HEK293 (cell line): ENCODE results near the gene KCNMA1.

Experiments
- CTCF ChIA-PET: fragments of 350-600 bp; formaldehyde crosslinking; extraction: SDS; loops from one replicate; lab custom pipeline; 2021; ENCODE audit warnings: antibody characterized with exemption; lab: Yijun Ruan, JAX
- POLR2A ChIA-PET: fragments of 300-600 bp; formaldehyde crosslinking; extraction: SDS; loops from one replicate; lab custom pipeline; 2020; ENCODE audit warnings: antibody characterized with exemption, inconsistent platforms; lab: Yijun Ruan, JAX
- H3K27ac ChIP-seq: fragments of 200-500 bp; sonication (Bioruptor generic); 2 replicates; pipeline ENCODE4 v1.5.1; 2014; ENCODE audit warnings: low read depth, low read length, control low read depth, inconsistent platforms; ENCODE audit errors: extremely low read depth
- H3K36me3 ChIP-seq, 2 experiments: fragments of 200-500 bp in 1 of 2; sonication (Bioruptor generic) in 1 of 2; 1 replicate in 1 of 2; 2 replicates in 1 of 2; pipeline ENCODE4 v1.5.1; 2014 to 2017; ENCODE audit warnings: inconsistent platforms in 2 of 2, low read length in 2 of 2; ENCODE audit not compliant: control insufficient read depth in 2 of 2, insufficient read depth in 1 of 2
- H3K4me1 ChIP-seq: fragments of 200-500 bp; sonication (Bioruptor generic); 2 replicates; pipeline ENCODE4 v1.5.1; 2014; ENCODE audit warnings: mild to moderate bottlenecking, low read length, inconsistent platforms; ENCODE audit not compliant: control insufficient read depth, insufficient read depth
- H3K4me3 ChIP-seq: 2 replicates; pipeline ENCODE4 v1.5.1; 2011; ENCODE audit warnings: low read depth, mild to moderate bottlenecking, control low read depth, low read length, moderate library complexity
- H3K9me3 ChIP-seq: fragments of 200-500 bp; sonication (Bioruptor generic); 2 replicates; pipeline ENCODE4 v1.5.1; 2014; ENCODE audit warnings: low read depth, low read length, inconsistent platforms; ENCODE audit not compliant: control insufficient read depth, insufficient read depth
- HIC1 ChIP-seq: fragments of 450-650 bp; formaldehyde crosslinking; IDR thresholded peaks from 2 replicates; pipeline ENCODE4 v1.5.1; 2016; ENCODE audit warnings: missing biosample characterization, missing genetic modification characterization
- KLF9 ChIP-seq: fragments of 450-650 bp; formaldehyde crosslinking; IDR thresholded peaks from 2 replicates; pipeline ENCODE4 v1.5.1; 2016; ENCODE audit warnings: missing biosample characterization, missing genetic modification characterization, low read depth
- MYNN ChIP-seq: fragments of 450-650 bp; formaldehyde crosslinking; IDR thresholded peaks from 2 replicates; pipeline ENCODE4 v1.5.1; 2016; ENCODE audit warnings: missing biosample characterization, missing genetic modification characterization, borderline replicate concordance
- PRDM1 ChIP-seq: fragments of 450-650 bp; formaldehyde crosslinking; IDR thresholded peaks from 2 replicates; pipeline ENCODE4; 2016; ENCODE audit warnings: missing biosample characterization, missing genetic modification characterization
- TRIM28 ChIP-seq: IDR thresholded peaks from 2 replicates; pipeline ENCODE4 v1.6.1; 2011; ENCODE audit warnings: low read length, control low read depth, borderline replicate concordance
- YY1 ChIP-seq: fragments of 450-650 bp; formaldehyde crosslinking; IDR thresholded peaks from 2 replicates; pipeline ENCODE4 v1.5.1; 2018; ENCODE audit warnings: missing biosample characterization, missing genetic modification characterization
- ZNF114 ChIP-seq: fragments of 450-650 bp; formaldehyde crosslinking; IDR thresholded peaks from 2 replicates; pipeline ENCODE4 v1.5.0; 2017; ENCODE audit warnings: missing biosample characterization, missing genetic modification characterization
- ZNF132 ChIP-seq: fragments of 450-650 bp; formaldehyde crosslinking; IDR thresholded peaks from 2 replicates; pipeline ENCODE4 v1.5.1; 2017; ENCODE audit warnings: missing biosample characterization, missing genetic modification characterization, borderline replicate concordance
- ZNF155 ChIP-seq: fragments of 450-650 bp; formaldehyde crosslinking; IDR thresholded peaks from 2 replicates; pipeline ENCODE4 v1.5.1; 2016; ENCODE audit warnings: missing biosample characterization, missing genetic modification characterization
- ZNF157 ChIP-seq: fragments of 450-650 bp; formaldehyde crosslinking; IDR thresholded peaks from 2 replicates; pipeline ENCODE4 v1.5.1; 2016; ENCODE audit warnings: missing biosample characterization, missing genetic modification characterization
- ZNF2 ChIP-seq: fragments of 450-650 bp; formaldehyde crosslinking; IDR thresholded peaks from 2 replicates; pipeline ENCODE4 v1.5.1; 2016; ENCODE audit warnings: missing biosample characterization, missing genetic modification characterization
- ZNF202 ChIP-seq: fragments of 450-650 bp; formaldehyde crosslinking; IDR thresholded peaks from 2 replicates; pipeline ENCODE4 v1.5.1; 2016; ENCODE audit warnings: missing biosample characterization, missing genetic modification characterization, borderline replicate concordance
- ZNF214 ChIP-seq: fragments of 450-650 bp; formaldehyde crosslinking; IDR thresholded peaks from 2 replicates; pipeline ENCODE4 v1.5.1; 2017; ENCODE audit warnings: missing biosample characterization, mild to moderate bottlenecking, missing genetic modification characterization, borderline replicate concordance
- ZNF23 ChIP-seq: fragments of 450-650 bp; formaldehyde crosslinking; IDR thresholded peaks from 2 replicates; pipeline ENCODE4 v1.5.1; 2016; ENCODE audit warnings: missing biosample characterization, missing genetic modification characterization, borderline replicate concordance
- ZNF354C ChIP-seq: fragments of 450-650 bp; formaldehyde crosslinking; IDR thresholded peaks from 2 replicates; pipeline ENCODE4 v1.5.1; 2016; ENCODE audit warnings: missing biosample characterization, missing genetic modification characterization, low read depth, borderline replicate concordance
- ZNF366 ChIP-seq: fragments of 450-650 bp; formaldehyde crosslinking; conservative IDR thresholded peaks from 2 replicates; pipeline ENCODE4 v1.5.1; 2016; ENCODE audit warnings: missing biosample characterization, missing genetic modification characterization
- ZNF394 ChIP-seq: fragments of 450-650 bp; formaldehyde crosslinking; IDR thresholded peaks from 2 replicates; pipeline ENCODE4 v1.5.1; 2016; ENCODE audit warnings: missing biosample characterization, missing genetic modification characterization, mild to moderate bottlenecking, moderate library complexity, borderline replicate concordance
- ZNF404 ChIP-seq: fragments of 450-650 bp; formaldehyde crosslinking; IDR thresholded peaks from 2 replicates; pipeline ENCODE4 v1.5.1; 2017; ENCODE audit warnings: missing biosample characterization, missing genetic modification characterization
- ZNF433 ChIP-seq: fragments of 450-650 bp; formaldehyde crosslinking; IDR thresholded peaks from 2 replicates; pipeline ENCODE4 v1.5.1; 2016; ENCODE audit warnings: missing biosample characterization, missing genetic modification characterization, low read depth
- ZNF530 ChIP-seq: fragments of 450-650 bp; formaldehyde crosslinking; IDR thresholded peaks from 2 replicates; pipeline ENCODE4 v1.5.1; 2016; ENCODE audit warnings: low read depth, missing biosample characterization, missing genetic modification characterization
- ZNF555 ChIP-seq: fragments of 450-650 bp; formaldehyde crosslinking; conservative IDR thresholded peaks from 2 replicates; pipeline ENCODE4 v1.5.1; 2017; ENCODE audit warnings: missing biosample characterization, mild to moderate bottlenecking, missing genetic modification characterization, inconsistent platforms
- ZNF596 ChIP-seq: fragments of 450-650 bp; IDR thresholded peaks from 2 replicates; pipeline ENCODE4 v1.5.0; 2018; ENCODE audit warnings: missing biosample characterization, mild to moderate bottlenecking, missing genetic modification characterization, moderate library complexity
- ZNF621 ChIP-seq: fragments of 450-650 bp; formaldehyde crosslinking; IDR thresholded peaks from 2 replicates; pipeline ENCODE4 v1.5.1; 2017; ENCODE audit warnings: missing biosample characterization, missing genetic modification characterization
- ZNF629 ChIP-seq: fragments of 450-650 bp; formaldehyde crosslinking; IDR thresholded peaks from 2 replicates; pipeline ENCODE4 v1.5.1; 2017; ENCODE audit warnings: missing biosample characterization, missing genetic modification characterization
- ZNF658 ChIP-seq: fragments of 450-650 bp; formaldehyde crosslinking; IDR thresholded peaks from 2 replicates; pipeline ENCODE4; 2016; ENCODE audit warnings: missing biosample characterization, missing genetic modification characterization
- ZNF660 ChIP-seq: fragments of 450-650 bp; IDR thresholded peaks from 2 replicates; pipeline ENCODE4 v1.5.1; 2018; ENCODE audit warnings: missing biosample characterization, mild to moderate bottlenecking, missing genetic modification characterization
- ZNF670 ChIP-seq: fragments of 450-650 bp; formaldehyde crosslinking; IDR thresholded peaks from 2 replicates; pipeline ENCODE4 v1.5.1; 2016; ENCODE audit warnings: missing biosample characterization, missing genetic modification characterization, low read depth
- ZNF701 ChIP-seq: fragments of 450-650 bp; formaldehyde crosslinking; IDR thresholded peaks from 2 replicates; pipeline ENCODE4 v1.5.1; 2016; ENCODE audit warnings: missing biosample characterization, missing genetic modification characterization
- TF ChIP-seq, protein P1 (sequence below): fragments of 450-650 bp; formaldehyde crosslinking; IDR thresholded peaks from 2 replicates; pipeline ENCODE4 v1.5.1; 2016; ENCODE audit warnings: missing biosample characterization, missing genetic modification characterization
- TF ChIP-seq, protein P2 (sequence below): fragments of 450-650 bp; formaldehyde crosslinking; IDR thresholded peaks from 2 replicates; pipeline ENCODE4 v1.5.1; 2016; ENCODE audit warnings: missing biosample characterization, missing genetic modification characterization
- TF ChIP-seq, protein P3 (sequence below): fragments of 450-650 bp; formaldehyde crosslinking; IDR thresholded peaks from 2 replicates; pipeline ENCODE4 v1.5.1; 2017; ENCODE audit warnings: missing biosample characterization, missing genetic modification characterization

KCNMA1 gene

GRCh38 chr10:77670817-77671443, 33.3 kb upstream of the KCNMA1 start:
- Histone ChIP-seq H3K9me3 (no peaks in the 10 kb centered on the region), H3K27ac (no peak overlapping the region), H3K36me3 (no peaks in the 10 kb centered on the region), H3K4me3 (no peak overlapping the region), H3K4me1 (no peaks in the 10 kb centered on the region)
- POLR2A ChIA-PET = no interaction called here
- CTCF ChIA-PET = interaction anchor here (0.7 kb wide), 1 partner anchor 1659 kb away, joined by 6 read pairs; no protein-coding TSS in a partner anchor
- no peak for TF ChIP-seq ZNF157 (tag by site-specific recombination)
- peak; percentile 80 for TF ChIP-seq ZNF596 (tag by site-specific recombination)
- TF ChIP-seq ZNF366 = peak; percentile 88
- peak; percentile 88 for TF ChIP-seq PRDM1 (tag by site-specific recombination)
- TF ChIP-seq, protein P1, sequence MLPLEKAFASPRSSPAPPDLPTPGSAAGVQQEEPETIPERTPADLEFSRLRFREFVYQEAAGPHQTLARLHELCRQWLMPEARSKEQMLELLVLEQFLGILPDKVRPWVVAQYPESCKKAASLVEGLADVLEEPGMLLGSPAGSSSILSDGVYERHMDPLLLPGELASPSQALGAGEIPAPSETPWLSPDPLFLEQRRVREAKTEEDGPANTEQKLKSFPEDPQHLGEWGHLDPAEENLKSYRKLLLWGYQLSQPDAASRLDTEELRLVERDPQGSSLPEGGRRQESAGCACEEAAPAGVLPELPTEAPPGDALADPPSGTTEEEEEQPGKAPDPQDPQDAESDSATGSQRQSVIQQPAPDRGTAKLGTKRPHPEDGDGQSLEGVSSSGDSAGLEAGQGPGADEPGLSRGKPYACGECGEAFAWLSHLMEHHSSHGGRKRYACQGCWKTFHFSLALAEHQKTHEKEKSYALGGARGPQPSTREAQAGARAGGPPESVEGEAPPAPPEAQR (tag by site-specific recombination) = no peak
- TF ChIP-seq ZNF660 (tag by site-specific recombination) = no peak
- peak; percentile 74; the same call in 1 of the 2 replicates for TF ChIP-seq ZNF202 (tag by site-specific recombination)
- TF ChIP-seq ZNF621 (tag by site-specific recombination) = no peak
- TF ChIP-seq ZNF114 (tag by site-specific recombination) = no peak
- no peak for TF ChIP-seq ZNF404 (tag by site-specific recombination)
- TF ChIP-seq ZNF670 (tag by site-specific recombination) = no peak
- no peak for TF ChIP-seq ZNF555 (tag by site-specific recombination)
- no peak for TF ChIP-seq ZNF23 (tag by site-specific recombination)
- no peak for TF ChIP-seq KLF9 (tag by site-specific recombination)
- TF ChIP-seq ZNF2 (tag by site-specific recombination) = no peak
- TF ChIP-seq ZNF155 (tag by site-specific recombination) = no peak
- TF ChIP-seq TRIM28 = no peak
- TF ChIP-seq, protein P2, sequence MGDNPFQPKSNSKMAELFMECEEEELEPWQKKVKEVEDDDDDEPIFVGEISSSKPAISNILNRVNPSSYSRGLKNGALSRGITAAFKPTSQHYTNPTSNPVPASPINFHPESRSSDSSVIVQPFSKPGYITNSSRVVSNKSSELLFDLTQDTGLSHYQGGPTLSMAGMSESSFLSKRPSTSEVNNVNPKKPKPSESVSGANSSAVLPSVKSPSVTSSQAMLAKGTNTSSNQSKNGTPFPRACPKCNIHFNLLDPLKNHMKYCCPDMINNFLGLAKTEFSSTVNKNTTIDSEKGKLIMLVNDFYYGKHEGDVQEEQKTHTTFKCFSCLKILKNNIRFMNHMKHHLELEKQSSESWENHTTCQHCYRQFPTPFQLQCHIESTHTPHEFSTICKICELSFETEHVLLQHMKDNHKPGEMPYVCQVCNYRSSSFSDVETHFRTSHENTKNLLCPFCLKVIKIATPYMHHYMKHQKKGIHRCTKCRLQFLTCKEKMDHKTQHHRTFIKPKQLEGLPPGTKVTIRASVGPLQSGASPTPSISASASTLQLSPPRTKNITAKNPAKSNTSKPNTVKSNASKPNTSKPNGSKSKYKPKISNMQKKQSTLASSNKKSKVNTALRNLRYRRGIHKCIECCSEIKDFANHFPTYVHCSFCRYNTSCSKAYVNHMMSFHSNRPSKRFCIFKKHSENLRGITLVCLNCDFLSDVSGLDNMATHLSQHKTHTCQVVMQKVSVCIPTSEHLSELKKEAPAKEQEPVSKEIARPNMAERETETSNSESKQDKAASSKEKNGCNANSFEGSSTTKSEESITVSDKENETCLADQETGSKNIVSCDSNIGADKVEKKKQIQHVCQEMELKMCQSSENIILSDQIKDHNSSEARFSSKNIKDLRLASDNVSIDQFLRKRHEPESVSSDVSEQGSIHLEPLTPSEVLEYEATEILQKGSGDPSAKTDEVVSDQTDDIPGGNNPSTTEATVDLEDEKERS = no peak
- no peak for TF ChIP-seq ZNF433
- TF ChIP-seq ZNF394 (tag by site-specific recombination) = no peak
- TF ChIP-seq ZNF214 (tag by site-specific recombination) = no peak
- TF ChIP-seq, protein P3, sequence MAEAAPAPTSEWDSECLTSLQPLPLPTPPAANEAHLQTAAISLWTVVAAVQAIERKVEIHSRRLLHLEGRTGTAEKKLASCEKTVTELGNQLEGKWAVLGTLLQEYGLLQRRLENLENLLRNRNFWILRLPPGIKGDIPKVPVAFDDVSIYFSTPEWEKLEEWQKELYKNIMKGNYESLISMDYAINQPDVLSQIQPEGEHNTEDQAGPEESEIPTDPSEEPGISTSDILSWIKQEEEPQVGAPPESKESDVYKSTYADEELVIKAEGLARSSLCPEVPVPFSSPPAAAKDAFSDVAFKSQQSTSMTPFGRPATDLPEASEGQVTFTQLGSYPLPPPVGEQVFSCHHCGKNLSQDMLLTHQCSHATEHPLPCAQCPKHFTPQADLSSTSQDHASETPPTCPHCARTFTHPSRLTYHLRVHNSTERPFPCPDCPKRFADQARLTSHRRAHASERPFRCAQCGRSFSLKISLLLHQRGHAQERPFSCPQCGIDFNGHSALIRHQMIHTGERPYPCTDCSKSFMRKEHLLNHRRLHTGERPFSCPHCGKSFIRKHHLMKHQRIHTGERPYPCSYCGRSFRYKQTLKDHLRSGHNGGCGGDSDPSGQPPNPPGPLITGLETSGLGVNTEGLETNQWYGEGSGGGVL = peak; percentile 39; the same call in 1 of the 2 replicates
- TF ChIP-seq ZNF132 (tag by site-specific recombination) = no peak
- no peak for TF ChIP-seq YY1 (tag by site-specific recombination)
- no peak for TF ChIP-seq ZNF530 (tag by site-specific recombination)
- no peak for TF ChIP-seq ZNF354C (tag by site-specific recombination)
- no peak for TF ChIP-seq ZNF629
- TF ChIP-seq ZNF701 = no peak
- TF ChIP-seq ZNF658 (tag by site-specific recombination) = no peak
- TF ChIP-seq HIC1 (tag by site-specific recombination) = no peak
- no peak for TF ChIP-seq MYNN (tag by site-specific recombination)
